Activated CD4-positive, alpha-beta T cell treated with anti-CD3 and anti-CD28 coated beads, Interleukin-2, Interleukin-6, amounts not matched to agents 100 ng/mL and 50 ng/mL, durations not matched to agents 16 hours and 8 hours (primary cell): Measurements from ENCODE around the gene MYO1B.

ENCODE experiments used
- DNase-seq: peaks from one replicate; pipeline ENCODE4 v3.0.0-alpha.2; 2020

Gene MYO1B

DNA sequence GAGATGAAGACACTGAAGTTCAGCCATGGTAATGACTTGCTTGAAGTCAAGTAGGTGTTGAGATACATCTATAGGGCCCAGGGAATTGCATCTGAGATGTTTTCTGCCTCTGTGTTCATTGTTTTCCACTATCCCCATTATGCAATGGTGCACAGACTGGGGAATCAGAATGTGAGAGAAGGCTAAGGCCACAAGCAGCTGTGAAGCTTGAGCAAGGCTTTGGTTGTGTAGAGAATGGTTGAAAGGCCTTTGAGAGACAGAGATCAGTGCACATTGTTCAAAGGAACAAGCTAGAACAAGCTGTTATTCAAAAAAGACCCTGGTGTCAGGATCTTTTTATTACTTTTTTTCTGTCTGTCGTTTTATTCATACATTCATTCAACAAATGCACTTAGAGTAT is 82.3 kb downstream of the MYO1B start:
- no peak for DNase-seq

- DNase-seq: no peak
These were observed 83.1 kb downstream of the MYO1B start for GRCh38 chr2:191328150-191328809.

- DNase-seq: no peak
These were observed 84.6 kb downstream of the MYO1B start for GRCh38 chr2:191329841-191330240.

DNA sequence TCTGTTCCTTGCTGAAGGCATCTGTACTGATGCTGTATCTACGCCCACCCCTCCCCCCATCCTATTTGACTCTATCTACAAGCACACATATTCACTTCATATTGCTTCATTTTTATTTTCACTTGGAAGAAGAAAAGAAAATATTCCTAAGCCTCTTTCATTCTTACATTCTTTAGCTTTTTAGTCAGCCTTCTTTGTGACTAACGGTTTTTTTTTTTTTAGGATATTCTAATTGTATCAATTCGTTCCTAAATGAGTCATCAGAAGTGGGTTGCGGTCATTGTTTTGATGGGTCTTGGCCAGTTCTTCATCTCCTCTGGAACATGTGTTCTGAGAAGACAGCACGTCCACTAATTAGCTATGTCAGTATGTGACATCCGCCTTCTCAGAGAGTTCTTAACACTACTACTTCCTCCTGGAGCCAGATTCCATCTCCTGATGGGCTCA is 88.7 kb downstream of the MYO1B start:
- no peak for DNase-seq

DNA sequence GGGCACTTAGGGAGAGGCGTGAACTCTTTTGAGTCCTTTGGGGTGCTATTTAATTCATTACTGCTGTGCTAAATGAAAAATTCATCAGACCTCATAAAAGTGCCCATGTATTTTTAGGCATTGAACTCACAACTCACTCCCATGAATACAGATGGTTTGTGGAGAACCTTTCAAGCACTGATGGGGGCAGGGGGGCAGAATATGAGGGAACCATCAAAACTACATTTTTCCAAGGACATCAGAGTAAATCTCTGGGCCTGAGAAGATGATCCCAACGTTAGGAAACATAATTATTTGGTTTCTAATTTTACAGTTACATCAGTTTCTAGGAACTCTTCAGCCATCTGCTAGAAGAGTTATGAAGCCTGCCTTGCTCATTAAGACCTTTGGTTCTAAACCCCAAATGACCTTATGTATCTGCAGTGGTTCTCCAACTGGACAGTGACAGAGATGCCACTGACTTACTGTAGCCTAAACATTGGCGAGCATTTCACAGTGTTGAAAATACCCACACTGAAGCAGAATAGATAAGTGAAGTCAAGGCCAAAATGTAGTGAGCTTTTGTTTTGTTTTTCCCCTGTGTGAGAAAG is 90.8 kb downstream of the MYO1B start:
- no peak for DNase-seq

GRCh38 chr2:191341436-191341835 is 96.2 kb downstream of the MYO1B start:
- no peak for DNase-seq

DNA sequence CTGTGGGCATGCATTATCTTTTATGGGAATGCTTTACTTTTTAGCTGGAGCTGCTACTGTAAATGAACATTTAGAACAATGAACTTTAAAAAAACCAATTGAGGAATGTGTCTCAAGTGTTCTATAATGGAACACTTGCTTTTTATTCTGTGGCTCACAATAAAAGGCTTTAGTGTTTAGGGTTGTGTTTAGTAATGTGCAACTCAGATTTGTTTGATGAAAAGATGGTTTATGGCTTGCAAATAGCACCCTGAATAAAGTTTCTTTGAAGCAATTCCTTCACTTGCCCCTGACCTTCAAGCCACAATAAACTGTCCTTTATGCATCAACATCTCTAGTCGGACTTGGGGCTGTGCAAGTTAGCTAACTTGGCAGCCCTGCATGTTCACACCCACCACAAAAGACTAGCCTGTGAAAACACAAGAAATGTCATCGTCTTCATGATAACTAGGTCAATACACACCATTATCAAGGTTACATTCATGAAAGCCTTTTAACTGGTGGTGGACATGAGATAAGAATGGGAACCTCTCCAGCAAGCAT is 98.7 kb downstream of the MYO1B start:
- DNase-seq: no peak

- DNase-seq: no peak
These were observed 100.6 kb downstream of the MYO1B start for GRCh38 chr2:191345788-191346187.

- DNase-seq: no peak
These were observed 102.0 kb downstream of the MYO1B start for GRCh38 chr2:191347154-191347553.

DNA sequence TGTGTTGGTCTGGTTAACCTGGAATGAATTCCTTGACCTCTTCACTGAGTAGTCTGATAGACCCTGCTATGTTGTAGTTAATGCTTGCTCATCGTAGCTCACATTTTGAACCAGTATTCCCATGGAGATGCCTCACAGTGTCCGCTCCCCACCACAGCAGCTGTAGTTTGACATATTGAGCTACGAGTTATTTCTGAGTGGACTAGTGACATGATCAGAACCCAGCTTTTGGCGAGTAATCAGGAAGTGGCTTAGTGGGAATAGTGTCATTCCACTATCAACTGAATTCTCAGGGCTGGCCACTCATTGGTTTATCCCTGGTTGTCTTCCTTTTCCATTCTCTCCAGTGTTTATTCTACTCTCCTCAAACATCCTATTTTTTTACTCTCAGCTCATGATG is 102.7 kb downstream of the MYO1B start:
- no peak for DNase-seq

DNA sequence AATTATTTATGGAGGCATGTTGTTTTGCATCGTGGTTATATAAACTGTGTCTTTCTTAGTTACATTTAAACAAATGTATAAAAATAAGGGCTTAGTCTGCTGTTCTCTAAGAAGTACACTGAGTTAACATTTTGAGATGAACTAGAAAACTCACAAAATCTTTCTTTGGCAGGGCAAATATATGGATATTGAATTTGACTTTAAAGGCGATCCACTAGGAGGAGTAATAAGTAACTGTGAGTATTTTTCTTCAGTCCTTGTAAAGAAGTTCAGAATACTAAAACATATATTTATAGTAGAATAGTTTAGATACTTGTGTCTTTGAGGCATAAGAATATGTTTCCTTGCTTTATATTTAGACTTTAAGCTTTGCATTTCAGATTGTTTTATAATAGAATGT is 104.8 kb downstream of the MYO1B start:
- no peak for DNase-seq

DNA sequence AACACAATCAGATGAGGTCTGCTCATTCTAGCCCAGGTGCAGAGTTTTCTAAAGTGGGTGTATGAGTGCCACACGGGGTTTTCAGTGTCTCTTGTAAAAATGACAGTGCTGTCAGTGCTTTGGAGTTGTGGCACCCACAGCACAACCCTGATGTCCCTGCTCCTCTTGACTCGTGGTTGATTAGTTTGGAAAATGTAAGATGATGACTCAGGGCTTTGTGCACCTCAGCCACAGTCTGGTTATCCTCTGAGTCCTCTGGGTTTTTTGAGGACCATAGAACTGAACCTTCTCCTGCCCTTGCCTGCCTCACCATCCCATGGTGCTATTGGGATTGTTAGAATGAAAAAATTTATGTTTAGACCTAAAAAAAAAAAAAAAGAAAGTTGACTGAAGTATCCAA is 105.6 kb downstream of the MYO1B start:
- no peak for DNase-seq

- no peak for DNase-seq
These were observed 106.1 kb downstream of the MYO1B start for GRCh38 chr2:191351298-191351697.

DNA sequence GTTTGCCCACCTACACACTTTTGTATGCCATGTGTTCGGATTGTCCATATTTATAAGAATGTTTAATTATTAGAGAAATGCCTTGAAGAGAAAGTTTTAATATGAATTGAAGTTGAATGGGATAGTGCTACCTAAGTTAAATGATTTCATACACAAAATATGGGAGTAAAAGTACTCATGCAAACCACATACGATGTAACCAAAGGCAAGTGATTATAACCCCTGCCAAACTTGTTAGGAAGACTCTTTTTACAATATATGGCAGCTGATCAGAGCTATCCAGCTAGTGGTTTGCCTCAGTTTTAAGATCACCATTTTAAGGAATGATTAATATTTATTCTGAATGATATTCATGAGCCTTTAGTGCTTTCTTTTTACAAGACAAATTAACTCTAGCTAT is 106.7 kb downstream of the MYO1B start:
- DNase-seq: no peak

- DNase-seq: no peak
These were observed 107.3 kb downstream of the MYO1B start for GRCh38 chr2:191352536-191352935.

DNA sequence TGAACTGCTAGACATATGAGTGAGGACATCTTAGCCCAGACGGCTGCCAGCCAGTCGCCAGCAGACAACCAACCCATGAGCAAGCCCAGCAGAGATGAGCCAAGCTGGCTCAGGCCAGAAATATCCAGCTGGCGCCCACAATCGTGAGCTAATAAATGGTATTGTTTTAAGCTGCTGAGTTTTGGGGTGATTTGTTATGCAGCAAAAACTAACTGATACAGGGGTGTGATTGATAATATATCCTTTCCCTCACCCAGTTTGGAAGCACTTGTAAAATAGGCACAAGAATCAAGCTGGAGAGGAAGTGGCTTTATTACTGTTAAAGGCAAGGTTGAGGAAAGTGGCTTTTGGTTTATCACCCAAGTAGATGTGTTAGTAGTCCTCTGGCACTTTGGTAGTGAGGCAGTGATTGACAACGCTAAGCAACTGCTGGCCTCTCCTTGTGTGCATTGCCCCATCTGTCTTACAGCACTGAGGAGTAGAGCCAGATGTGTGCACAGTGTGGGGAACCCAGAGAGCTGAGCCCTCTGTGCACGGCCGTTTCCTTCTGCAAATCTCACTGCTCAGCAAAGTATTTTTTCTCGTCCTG is 110.1 kb downstream of the MYO1B start:
- DNase-seq: no peak

DNA sequence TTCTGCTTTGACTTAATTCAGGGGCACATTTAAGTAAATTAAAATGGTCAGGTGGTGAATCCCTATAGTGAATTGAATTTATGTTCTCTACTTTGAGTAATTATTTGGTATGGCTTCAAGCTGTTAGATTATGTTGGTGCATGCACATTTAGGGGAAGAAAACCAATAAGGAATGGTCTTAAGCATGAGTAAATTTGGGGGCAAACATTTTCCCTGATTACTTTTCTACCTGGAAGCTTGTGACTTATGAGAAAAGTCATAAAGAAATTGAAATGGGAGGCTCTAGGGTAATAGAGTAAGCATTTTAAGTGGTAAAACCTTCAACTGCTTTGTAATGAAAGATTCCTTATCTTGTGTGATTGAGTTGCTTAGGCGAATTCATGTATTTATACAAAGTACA is 112.5 kb downstream of the MYO1B start:
- DNase-seq: no peak

- DNase-seq: no peak
These were observed 113.3 kb downstream of the MYO1B start for GRCh38 chr2:191358325-191359025.

DNA sequence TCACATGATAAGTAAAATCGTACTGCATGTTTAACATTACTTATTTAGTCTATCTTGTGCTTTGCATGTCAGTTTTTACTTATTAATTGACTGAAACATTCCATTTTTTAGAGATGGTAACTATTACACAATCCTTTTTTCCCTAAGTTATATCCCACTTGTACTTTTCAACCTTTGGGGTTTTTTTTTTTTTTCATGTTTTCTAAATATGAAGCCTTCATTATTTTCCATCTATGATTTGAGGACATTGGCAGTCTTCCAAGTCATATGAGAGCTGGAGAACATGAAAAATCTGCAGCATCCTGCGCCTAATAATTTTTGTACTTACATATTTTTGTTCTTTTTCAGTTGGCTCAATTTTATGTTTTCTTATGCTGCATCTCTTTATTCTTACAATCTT is 113.9 kb downstream of the MYO1B start:
- no peak for DNase-seq

- no peak for DNase-seq
These were observed 115.7 kb downstream of the MYO1B start for GRCh38 chr2:191360918-191361317.

GRCh38 chr2:191362841-191363240 is 117.6 kb downstream of the MYO1B start:
- no peak for DNase-seq

DNA sequence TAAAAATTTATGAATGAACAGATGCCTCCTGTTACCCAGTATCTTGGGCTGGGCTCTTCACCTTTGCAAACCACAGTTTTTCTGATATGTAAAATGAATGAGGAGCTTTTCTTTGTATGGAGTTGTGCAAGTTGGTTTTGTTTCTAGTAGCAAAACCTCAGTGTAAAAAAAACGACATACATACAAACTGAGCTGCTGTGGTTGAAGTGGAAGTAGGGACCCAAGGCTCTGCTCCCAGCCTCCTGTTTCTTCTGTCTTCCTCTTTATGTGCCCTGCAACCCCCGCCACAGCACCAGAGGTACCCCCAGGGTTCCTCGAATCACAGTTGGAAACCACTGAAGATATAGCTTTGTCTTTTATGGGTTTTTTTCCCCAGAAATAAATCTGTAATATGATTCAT is 118.1 kb downstream of the MYO1B start:
- DNase-seq: no peak

- no peak for DNase-seq
These were observed 119.9 kb downstream of the MYO1B start for GRCh38 chr2:191365089-191365488.

DNA sequence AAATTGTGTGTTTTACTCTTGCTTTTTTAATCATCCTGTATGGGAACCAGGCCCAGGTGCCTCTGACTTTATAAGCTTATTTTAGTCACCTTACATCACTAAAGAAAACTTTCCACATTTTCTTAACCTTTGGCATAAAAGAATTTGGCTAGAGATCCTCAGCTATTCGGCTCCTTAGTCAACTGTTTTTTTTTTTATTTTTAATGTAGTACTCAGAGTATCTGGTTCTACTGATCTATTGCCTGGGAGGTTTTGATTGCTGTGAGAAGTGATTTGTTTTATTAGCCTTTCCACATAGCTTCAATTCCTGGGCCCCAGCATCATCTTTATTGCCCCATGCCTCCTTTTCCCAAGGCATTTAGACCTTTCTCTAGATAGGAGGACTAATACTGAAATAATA is 121.0 kb downstream of the MYO1B start:
- no peak for DNase-seq
